GM18909 (cell line): ENCODE data around the gene MAPK10.
A peak's percentile ranks its signal among the peaks of the same experiment; 100 is the strongest.
"Not testable (repeated sequence)": the region's sequence is repeated elsewhere in the genome, so short reads cannot be mapped to it uniquely, and the experiment has no call there.

Experiments
- ATAC-seq: cut with Tn5 transposase; IDR thresholded peaks from one replicate; pipeline ENCODE4 v1.9.1; 2021; ENCODE audit warnings: mild to moderate bottlenecking; ENCODE audit not compliant: unreplicated experiment, poor library complexity

Gene MAPK10

DNA sequence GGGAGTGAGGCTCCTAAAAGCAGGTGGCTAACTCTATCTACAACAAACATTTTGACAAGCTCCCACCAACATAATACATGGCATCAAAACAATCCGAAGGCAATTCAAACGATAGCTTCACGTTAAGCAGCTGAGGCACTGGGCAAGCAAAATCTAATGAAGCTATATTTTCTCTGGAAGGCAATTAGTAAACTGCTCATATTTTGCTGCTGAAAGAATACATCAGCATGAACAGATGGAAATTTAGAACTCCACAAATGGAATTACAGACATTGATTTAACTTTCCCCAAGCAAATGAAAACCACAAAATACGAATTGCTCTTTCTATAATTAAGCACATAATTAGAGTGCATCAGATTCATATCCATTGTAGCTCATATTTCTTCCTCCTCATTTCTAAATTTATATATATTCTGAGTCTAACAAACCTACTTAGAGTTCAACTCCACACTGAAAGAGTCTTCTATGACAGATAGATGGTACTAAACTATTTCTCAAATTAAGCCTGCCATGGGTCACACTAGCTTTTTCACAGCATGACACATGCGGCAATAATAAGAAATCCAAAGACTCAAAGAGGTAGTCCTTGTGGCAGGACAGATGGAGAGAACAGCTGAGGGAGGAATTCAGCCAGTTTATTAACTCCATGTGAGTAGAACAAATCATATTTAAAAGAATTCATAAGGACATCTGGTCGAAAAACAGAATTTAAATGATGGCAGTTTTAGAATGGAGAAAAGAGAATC is 305.4 kb downstream of the MAPK10 start:
- ATAC-seq, result no peak

DNA sequence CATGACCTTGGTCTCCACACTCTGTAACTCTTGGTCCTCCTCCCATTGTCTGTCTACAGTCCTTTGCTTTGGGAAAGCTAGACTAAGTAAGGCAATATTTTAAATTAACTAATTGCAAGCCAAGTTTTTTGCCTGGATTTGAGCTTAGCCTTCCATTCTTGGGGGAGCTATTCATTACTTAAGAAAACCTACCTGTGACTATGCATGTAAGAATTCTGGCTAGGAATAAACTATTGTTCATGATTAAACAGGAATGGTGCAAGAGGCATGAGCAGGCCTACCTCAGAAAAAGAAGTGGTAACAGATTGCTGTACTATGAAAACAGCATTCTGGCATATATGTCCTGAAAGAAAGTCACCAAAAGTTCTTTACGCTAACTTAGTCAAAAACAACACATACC is 309.4 kb downstream of the MAPK10 start:
- no peak for ATAC-seq

DNA sequence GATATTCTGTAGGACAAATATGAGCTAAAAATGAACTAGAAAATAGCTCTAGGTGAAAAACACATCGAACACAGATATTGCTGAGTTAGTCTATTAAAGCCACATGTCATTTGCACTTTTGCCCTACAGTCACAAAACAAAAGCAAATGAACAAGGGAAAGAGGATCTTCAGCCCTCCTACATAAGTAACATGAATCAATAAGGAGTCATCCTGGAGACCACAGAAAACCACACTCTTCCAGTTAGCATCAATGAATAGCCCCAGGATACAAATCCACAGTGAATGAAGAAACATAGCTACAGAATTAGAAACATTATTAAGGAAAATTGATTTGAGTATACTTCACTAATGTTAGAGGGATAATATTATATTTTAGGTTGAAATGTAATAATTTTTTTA is 311.4 kb downstream of the MAPK10 start:
- no peak for ATAC-seq

DNA sequence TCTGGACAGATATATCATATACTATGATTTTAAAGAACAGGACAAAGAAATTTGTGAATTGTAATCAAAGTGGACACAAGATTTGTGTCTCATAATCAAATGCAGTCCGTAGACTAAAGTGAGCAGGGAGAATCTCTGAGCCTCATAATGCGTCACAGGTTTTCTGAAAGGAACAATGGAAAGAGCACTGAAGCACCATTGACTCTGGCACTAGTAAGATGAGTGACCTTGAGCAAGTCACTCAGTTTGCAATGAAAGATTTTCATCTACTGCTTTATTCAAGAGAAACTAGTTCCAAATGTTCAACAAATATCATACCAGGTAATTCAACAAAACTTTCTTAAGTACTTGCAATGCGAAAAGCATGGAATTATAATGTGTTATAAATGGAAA is 315.3 kb downstream of the MAPK10 start:
- ATAC-seq, result no peak

DNA sequence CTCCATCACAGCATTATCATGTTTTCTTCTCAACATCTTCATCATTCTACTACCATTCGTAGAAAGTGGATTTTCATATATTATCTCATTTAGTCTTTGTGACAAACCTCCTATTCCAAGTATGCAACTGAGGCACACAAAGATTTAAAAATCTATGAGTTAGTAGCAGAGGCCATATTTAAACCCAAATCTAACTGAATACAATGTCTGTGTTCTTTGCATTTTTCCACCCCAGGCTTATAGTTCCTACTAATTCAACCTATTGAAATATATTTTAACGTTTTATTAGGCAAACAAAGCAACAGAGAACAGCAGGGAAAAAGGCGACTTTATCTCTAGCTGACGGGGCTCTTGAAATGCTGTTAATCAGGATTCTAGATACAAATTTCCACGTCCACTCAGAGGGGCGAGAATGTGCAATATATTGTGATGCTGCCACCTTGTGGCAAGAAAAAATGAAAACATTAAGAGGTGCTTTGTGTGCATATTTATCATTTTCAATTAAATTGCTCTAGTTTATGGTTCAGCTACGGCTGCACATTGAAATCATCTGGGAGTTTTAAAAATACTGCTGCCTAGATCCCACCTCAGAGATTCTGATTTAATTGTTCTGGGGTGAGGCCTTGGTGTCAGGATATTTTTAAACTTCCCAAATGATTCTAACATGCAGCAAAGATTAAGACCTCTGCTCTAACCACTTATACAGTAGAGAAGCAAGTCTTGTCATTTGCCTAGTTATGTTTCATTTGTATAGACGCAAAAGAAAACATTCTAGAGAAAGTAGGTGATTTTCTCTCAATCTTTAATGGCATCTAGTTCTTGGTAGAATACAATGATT is 315.9 kb downstream of the MAPK10 start:
- ATAC-seq, result peak; percentile 75

DNA sequence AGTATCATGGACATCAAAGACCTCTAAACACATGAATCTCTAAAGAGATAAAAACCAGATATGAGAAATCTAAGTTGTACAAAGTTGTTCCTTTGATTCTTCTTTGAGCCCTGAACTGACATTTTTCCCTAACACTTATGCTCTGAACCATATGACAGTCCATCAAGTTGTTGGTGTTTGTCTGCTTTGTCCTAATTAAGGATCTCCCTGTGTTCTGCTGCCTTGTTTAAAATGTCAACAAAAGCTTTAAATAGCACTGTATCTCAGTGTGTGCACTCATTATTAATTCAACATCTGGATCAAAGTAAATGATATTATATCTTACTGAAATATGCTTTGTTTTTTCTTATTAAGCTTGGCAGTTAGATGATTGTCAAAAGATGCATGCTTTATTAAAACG is 321.8 kb downstream of the MAPK10 start:
- ATAC-seq, result no peak

DNA sequence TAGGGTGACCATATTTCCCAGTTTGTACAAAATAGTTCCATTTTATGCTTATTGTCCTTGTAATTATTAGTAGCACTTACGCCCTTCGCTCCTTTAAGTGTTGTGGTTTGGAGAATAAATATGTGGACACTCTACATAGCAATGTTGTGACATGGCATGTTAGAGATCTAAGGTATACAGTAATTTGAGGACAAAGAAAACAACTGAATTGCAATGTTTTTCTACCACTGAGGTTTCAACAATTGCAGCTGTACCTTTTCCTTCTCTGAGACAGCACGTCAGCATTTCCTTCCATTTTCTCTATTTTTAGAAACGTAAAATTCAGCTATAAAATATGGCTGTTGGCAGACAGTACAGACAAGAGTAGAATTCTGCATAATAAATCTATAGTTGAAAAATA is 323.1 kb downstream of the MAPK10 start:
- no peak for ATAC-seq

DNA sequence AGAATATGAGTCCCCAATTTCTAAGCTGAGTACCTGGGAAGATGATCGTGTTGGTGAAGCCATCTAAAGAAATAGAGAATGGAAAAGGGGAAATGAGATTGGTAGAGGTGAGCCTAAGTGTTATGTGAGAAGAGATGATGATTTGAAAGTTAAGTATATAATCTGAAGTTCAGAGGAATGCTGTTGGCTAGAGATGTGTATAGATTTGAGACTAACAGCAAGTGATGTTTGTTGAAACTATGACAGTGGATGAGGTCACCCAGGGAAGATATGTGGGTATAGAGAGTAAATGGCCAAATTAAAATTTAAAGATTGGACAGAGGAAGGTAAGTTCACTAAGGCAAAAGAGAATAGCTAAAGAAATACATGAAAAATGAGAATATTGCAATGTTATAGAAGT is 324.2 kb downstream of the MAPK10 start:
- ATAC-seq, result no peak

DNA sequence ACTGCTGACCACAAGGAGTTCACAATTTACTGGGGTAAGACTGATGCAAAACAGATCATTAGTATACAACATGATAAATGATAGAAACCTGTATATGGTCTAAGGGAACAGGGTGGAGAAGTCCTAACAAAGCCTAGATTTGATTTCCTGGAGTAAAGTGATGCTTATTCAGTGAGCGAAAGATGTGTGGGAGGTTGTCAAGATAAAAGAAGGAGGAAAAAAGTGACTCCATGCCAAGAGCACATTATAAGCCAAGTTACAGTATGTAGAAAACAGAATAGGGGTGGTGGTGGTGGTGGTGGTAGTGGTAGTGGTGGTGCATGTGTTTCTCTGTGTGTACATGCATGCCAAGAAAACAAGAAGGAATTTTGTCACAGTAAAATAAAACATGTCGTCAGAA is 325.2 kb downstream of the MAPK10 start:
- no peak for ATAC-seq

DNA sequence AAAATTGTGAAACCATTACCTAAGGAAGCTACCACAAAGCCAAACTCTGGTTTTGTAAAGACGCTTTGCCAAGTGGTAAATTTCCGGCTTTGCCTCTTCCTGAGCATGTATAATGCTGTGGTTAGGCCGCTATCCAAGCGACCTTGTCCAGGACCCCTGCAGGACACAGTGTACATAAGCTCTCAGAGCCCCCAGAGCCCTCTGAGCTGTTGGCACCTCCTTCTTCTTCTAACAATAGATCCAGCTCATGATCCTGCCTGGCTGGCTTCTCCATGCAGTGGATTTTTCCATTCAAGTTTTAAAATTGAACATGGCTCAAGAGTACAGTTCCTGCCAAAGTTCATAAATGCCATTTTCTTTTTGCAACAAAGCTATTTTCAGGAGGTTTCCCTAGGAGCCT is 326.7 kb downstream of the MAPK10 start:
- ATAC-seq, result no peak

DNA sequence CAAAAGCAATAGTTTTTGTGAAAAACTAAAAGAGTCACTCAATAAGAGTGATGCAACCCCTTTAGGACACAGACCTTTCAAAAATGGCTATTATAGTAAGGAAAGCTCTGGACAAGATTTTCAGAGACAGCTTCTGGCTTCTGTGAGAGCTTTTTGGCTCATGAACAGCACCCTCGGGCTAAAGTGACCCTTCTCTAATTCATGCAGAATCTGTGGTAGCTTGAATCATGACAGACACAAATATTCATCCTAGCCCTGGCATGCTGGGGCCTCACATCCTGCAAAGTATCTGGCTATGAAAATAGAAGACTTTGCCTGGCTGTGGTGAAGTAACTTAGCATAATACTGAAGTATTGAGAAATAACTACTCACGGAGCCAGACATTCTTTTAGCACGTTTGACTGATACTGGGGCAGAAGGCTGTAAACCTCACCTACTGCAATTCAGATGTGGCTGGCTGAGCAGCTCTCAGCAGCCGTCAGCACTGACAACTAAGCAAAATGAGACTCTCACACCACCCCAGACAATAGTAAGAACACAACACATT is 327.3 kb downstream of the MAPK10 start:
- no peak for ATAC-seq

DNA sequence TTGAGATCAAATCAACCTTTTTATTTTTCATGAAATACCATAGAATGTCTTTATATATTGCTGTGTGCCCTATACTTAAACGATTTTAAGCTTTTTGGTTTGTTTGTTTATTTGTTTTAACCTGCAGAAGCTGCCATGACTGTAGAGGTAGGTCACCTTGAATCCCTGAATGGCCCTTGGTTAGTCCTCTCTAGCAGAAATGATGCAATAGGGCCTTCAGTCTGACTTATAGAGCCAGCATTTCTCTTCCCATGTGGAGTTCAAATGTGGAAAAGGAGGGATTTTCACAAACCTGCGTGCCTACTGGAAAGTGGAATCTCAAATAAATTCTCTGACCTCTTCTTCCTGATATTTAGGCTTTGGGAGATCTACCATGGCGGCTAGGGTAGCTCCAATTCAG is 327.9 kb downstream of the MAPK10 start:
- no peak for ATAC-seq

DNA sequence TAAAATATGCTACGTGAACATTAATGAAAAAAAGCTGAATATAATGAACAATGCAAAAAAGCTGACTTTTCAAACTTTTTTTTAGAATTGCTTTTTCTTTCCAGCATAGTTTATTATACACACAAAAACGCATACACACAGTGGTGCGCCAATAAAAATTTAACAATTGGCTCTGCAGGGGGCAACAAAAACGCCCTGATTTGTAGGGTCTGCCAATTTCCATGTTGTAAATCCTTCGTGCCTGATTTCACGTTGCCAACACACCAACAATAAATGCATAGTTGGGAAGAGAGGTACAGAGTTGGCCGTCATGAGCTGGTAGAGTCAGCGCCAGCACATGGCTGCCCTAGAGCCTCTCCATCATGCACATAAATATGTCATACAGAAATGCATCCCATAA is 333.1 kb downstream of the MAPK10 start:
- no peak for ATAC-seq

DNA sequence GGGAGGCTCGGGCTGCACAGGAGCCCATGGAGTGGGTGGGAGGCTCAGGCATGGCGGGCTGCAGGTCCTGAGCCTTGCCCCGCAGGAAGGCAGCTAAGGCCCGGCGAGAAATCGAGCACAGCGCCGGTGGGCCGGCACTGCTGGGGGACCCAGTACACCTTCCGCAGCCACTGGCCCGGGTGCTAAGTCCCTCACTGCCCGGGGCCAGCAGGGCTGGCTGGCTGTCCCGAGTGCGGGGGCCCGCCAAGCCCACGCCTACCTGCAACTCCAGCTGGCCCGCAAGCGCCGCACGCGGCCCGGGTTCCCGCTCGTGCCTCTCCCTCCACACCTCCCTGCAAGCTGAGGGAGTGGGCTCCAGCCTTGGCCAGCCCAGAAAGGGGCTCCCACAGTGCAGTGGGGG is 338.2 kb downstream of the MAPK10 start:
- ATAC-seq, result not testable (repeated sequence)

DNA sequence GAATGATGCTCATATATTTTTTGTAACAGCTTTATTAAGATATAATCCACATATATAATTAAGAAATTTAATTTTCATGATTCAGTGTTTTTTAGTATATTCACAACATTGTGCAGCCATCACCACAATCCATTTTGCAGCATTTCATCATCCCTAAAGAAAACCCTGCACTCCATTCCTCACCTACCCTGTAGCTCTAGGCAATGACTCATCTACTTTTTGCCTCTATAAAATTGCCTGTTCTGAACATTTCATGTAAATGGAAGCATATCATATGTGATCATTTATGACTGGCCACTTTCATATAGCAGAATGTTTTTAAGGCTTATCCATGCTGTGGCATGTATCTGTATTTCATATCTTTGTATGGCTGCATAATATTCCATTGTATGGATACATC is 339.9 kb downstream of the MAPK10 start:
- ATAC-seq, result no peak

DNA sequence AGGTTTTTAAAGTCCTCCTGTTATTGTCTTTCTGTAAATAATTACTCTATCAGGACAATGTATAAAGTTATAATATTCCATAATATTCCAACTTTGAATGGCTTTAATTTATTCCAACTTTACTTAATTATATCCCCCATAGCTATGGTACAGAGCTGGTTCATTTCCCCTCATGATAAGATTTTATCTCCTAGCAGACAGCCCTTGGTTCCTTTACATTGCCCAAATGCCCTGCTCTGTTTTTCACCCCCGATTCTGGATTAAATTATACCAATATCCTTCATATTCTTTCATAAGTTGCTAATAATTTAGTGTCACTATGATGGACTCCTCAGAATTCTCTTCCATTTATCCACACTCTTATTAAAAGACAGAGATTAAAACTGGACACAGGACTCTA is 340.5 kb downstream of the MAPK10 start:
- ATAC-seq, result no peak

DNA sequence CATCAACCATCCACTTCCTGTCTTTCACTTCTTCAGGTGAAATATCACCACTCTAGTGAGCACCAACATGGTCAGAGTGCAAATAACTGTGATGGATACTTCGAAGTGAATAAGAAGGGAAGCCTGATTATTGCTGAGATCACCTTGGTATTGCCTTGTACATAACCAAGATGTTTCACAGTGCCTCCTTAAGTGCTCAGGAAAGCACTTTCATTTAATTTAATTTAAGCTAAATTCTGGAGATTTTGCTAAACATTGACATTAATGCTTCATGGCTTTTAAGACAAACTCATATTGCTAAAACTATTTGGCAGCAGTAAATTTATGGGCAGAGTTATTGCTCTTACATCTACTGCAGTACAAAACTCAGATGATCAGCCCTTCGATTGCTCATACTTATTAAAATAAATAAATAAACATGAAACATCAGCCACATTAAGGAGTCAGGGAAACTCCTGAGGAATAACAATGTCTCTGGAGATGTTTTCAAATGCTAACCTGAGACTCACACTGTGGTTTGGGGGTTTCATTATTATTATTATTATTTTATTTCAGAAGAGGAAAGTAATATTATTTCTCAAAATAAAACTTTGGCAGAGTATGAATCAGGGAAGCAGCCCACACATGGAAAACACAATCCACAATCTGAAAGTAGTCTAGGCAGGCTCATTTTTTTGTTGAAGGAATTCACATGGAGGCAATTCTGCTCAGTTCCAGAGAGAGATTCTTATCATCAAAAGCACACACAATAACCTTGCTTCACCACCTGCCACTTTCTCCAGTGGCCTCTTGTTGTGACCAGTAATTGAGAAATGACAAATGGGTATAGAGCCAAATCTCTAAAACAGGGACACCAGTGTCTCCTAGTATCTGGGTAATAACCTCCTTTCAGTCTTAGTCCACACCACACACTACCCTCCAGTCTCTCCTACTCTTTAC is 344.2 kb downstream of the MAPK10 start:
- ATAC-seq, result peak; percentile 17

DNA sequence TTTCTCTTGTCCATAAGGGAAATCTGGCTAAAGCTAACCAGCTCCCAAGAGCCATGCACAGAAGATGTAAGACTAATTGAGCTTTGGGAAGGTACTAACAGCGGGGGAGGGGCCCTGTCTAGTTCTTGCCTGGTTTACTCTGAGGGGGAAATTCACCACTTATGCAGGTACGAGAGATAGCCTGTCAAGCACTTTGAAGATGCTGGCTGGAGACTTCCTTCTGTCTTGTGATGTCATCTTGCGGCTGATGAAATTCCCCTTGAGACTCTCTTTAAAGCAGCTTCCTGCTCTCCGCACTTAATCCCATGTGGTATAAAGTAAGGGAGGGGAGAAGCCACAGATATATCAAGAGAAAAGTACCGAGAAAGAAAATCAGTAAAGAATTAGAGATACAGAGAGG is 345.3 kb downstream of the MAPK10 start:
- peak; percentile 91 for ATAC-seq

DNA sequence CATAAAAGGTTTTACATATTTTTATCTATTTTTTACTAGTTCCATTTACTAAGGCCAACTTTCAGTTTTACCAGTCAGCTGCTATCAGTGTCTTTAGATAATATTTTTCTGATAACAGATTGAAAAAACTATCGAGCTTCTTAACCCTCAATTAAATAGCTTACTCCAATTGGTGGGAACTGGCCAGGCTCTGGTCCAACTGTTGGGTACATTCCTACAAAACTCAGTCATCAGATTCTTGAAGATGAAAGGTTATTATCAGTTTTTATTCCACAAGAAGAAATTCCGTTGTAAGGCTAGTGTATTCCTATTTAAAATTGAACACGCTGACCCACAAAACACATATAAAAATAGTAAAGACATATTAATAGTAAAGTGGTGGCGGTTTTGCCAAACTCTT is 346.2 kb downstream of the MAPK10 start:
- ATAC-seq, result no peak

DNA sequence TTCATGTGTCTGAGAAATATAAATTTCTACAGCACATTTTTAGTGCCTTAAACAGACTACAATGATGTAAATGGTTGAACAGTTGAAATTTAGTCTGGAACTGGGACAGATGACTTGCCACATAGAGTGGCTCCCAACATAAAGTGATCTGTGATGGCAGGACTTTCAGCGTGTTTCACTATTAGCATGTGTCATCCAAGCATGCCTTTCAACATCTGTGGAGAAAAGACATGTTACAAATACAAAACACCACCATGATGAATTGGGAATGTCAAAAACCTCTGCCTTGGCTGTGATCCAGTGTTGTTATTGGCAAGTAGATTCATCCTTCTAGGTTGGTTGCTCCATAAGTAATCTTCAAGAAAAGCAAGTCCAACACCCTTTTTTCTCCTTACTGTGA is 348.7 kb downstream of the MAPK10 start:
- ATAC-seq, result no peak
